ENCODE results near the gene STK11. TPM values are rescaled to one million over a fixed set of nuclear protein-coding genes. Genes with fewer than 3 reads are reported as not detected.
A peak's percentile ranks its signal among the peaks of the same experiment; 100 is the strongest.

The STK11 gene
- total RNA-seq, 4 donors from 2014 or later: 98.4 to 135 (median 117) TPM

- DNase-seq: no peak
- peak overlapping the region; percentile 23 to 56 (median 37) for H3K27ac ChIP-seq
- H3K27me3 ChIP-seq: no peaks in the 10 kb centered on the region
- H3K4me1 ChIP-seq: peaks cover 0 to 26% (median 10%) of the 10 kb centered on the region in 4 donors
- no peak for TF ChIP-seq POLR2A (IDR thresholded peaks at IDR 0.05)
- TF ChIP-seq, protein P1, sequence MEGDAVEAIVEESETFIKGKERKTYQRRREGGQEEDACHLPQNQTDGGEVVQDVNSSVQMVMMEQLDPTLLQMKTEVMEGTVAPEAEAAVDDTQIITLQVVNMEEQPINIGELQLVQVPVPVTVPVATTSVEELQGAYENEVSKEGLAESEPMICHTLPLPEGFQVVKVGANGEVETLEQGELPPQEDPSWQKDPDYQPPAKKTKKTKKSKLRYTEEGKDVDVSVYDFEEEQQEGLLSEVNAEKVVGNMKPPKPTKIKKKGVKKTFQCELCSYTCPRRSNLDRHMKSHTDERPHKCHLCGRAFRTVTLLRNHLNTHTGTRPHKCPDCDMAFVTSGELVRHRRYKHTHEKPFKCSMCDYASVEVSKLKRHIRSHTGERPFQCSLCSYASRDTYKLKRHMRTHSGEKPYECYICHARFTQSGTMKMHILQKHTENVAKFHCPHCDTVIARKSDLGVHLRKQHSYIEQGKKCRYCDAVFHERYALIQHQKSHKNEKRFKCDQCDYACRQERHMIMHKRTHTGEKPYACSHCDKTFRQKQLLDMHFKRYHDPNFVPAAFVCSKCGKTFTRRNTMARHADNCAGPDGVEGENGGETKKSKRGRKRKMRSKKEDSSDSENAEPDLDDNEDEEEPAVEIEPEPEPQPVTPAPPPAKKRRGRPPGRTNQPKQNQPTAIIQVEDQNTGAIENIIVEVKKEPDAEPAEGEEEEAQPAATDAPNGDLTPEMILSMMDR (IDR thresholded peaks at IDR 0.05): peak in 1 of 6 experiments; percentile 9
- H3K4me3 ChIP-seq: no peak overlapping the region
- no peaks in the 10 kb centered on the region for H3K36me3 ChIP-seq
- no peaks in the 10 kb centered on the region for H3K9me3 ChIP-seq
Observed at GRCh38 chr19:1177322-1178114, 28.1 kb upstream of the STK11 start.

GRCh38 chr19:1181606-1182005 lies 24.0 kb upstream of the STK11 start:
- DNase-seq: peak in 1 of 3 donors; percentile 61
- no peak overlapping the region for H3K4me3 ChIP-seq
- H3K27me3 ChIP-seq: no peaks in the 10 kb centered on the region
- H3K36me3 ChIP-seq: no peaks in the 10 kb centered on the region
- H3K4me1 ChIP-seq: peaks cover 0 to 26% (median 7%) of the 10 kb centered on the region in 4 donors
- H3K9me3 ChIP-seq: no peaks in the 10 kb centered on the region
- peak overlapping the region in 1 of 4 donors; percentile 14 for H3K27ac ChIP-seq
- no peak for TF ChIP-seq POLR2A (IDR thresholded peaks at IDR 0.05)
- TF ChIP-seq, protein P1 (IDR thresholded peaks at IDR 0.05): no peak

DNA sequence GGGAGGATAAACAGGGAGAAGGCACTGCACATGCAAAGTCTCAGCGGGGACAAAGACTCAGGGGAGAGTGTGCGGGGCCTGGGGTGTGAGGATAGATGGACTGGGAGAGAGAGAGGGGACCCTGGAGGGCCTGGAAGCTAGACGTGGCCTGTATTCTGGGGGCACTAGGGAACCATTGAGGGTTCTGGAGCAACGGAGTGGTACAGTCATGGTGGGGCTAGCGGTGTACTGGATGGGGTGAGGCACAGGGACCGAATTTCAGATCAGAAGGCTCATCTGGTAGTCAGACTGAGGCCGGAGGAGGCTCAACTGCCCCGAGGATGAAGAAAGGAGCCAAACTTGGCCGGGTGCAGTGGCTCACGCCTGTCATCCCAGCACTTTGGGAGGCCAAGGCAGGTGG lies 23.5 kb upstream of the STK11 start:
- DNase-seq: no peak
- Histone ChIP-seq H3K4me3 (no peak overlapping the region), H3K4me1 (peaks cover 0 to 26% (median 7%) of the 10 kb centered on the region in 4 donors), H3K9me3 (no peaks in the 10 kb centered on the region), H3K27me3 (no peaks in the 10 kb centered on the region), H3K27ac (peak overlapping the region in 1 of 4 donors; percentile 14), H3K36me3 (no peaks in the 10 kb centered on the region)
- TF ChIP-seq, protein P1 (IDR thresholded peaks at IDR 0.05): no peak
- no peak for TF ChIP-seq POLR2A (IDR thresholded peaks at IDR 0.05)

GRCh38 chr19:1182727-1183126 lies 22.9 kb upstream of the STK11 start:
- DNase-seq: no peak
- Histone ChIP-seq H3K27me3 (no peaks in the 10 kb centered on the region), H3K4me1 (peaks cover 0 to 26% (median 7%) of the 10 kb centered on the region in 4 donors), H3K36me3 (no peaks in the 10 kb centered on the region), H3K4me3 (no peak overlapping the region), H3K27ac (no peak overlapping the region), H3K9me3 (no peaks in the 10 kb centered on the region)
- no peak for TF ChIP-seq POLR2A (IDR thresholded peaks at IDR 0.05)
- TF ChIP-seq, protein P1 (IDR thresholded peaks at IDR 0.05): no peak

GRCh38 chr19:1183543-1184172 lies 21.9 kb upstream of the STK11 start:
- H3K4me3 ChIP-seq: no peak overlapping the region
- peak in 1 of 2 donors; percentile 21 for TF ChIP-seq POLR2A (IDR thresholded peaks at IDR 0.05)
- TF ChIP-seq, protein P1 (IDR thresholded peaks at IDR 0.05): no peak
- DNase-seq: peak in 2 of 3 donors; percentile 82 to 85

More at GRCh38 chr19:1183543-1184172, 21.9 kb upstream of the STK11 start:
- H3K9me3 ChIP-seq: no peaks in the 10 kb centered on the region
- peak overlapping the region in 3 of 4 donors; percentile 15 to 49 (median 27) for H3K27ac ChIP-seq
- no peaks in the 10 kb centered on the region for H3K27me3 ChIP-seq
- peaks cover 0 to 26% (median 7%) of the 10 kb centered on the region in 4 donors for H3K4me1 ChIP-seq
- no peaks in the 10 kb centered on the region for H3K36me3 ChIP-seq
